HepG2 (cell line): ENCODE measurements around the gene RING1. TPM values are rescaled to one million over a fixed set of nuclear protein-coding genes. Genes with fewer than 3 reads are reported as not detected.

Source experiments
- ATAC-seq: fragments of 200-7000 bp; cut with Tn5 transposase; 3 replicates; pipeline ENCODE4 v1.9.1; 2020; ENCODE audit warnings: mild to moderate bottlenecking, moderate library complexity
- BruUV-seq: library from RNA; stranded (reverse); fragments of 400-500 nt; replicated peaks from 2 replicates; lab custom pipeline; 2021; lab: Mats Ljungman, UMichigan
- CTCF ChIA-PET: fragments of 300-600 bp; formaldehyde crosslinking; extraction: SDS; loops from one replicate; lab custom pipeline; 2021; ENCODE audit warnings: low total read pairs, inconsistent platforms, low intra/inter-chr PET ratio; lab: Yijun Ruan, JAX
- POLR2A ChIA-PET: fragments of 350-600 bp; sonication (Branson Sonifier 250); formaldehyde crosslinking; loops from one replicate; lab custom pipeline; 2020; ENCODE audit warnings: antibody characterized with exemption, inconsistent platforms; lab: Yijun Ruan, JAX
- DNase-seq: peaks from one replicate; pipeline ENCODE4 v3.0.0-alpha.2; 2015; ENCODE audit warnings: low spot score
- FAIRE-seq: peaks from 3 replicates; lab custom pipeline; 2011; peaks lifted over from hg19 to GRCh38; lab: Jason Lieb, UNC
- H2AFZ ChIP-seq: one replicate; pipeline ENCODE4 v1.6.1; 2011; ENCODE audit warnings: low read length, inconsistent platforms
- H3K27ac ChIP-seq: fragments of 300-600 bp; 3 replicates; pipeline ENCODE4 v1.8.0; 2011; ENCODE audit warnings: mixed run types, mild to moderate bottlenecking, mixed read lengths, low read length, inconsistent platforms; ENCODE audit not compliant: insufficient read depth; ENCODE audit errors: extremely low read length
- H3K27me3 ChIP-seq, 2 experiments: fragments of 200-600 bp in 1 of 2; 2 replicates in 1 of 2; 3 replicates in 1 of 2; pipeline versions ENCODE4 v1.6.0 to v1.8.0; 2011; ENCODE audit warnings: low read length in 2 of 2, mild to moderate bottlenecking in 2 of 2, moderate library complexity in 2 of 2, inconsistent platforms in 1 of 2; ENCODE audit not compliant: insufficient read depth in 2 of 2, control insufficient read depth in 1 of 2
- H3K36me3 ChIP-seq, 2 experiments: fragments of 200-600 bp in 1 of 2; replicated peaks in 1 of 2; 2 replicates in 1 of 2; 3 replicates in 1 of 2; pipeline versions ENCODE4 v1.5.1 to v1.8.0; 2011; ENCODE audit warnings: low read length in 2 of 2, inconsistent platforms in 1 of 2; ENCODE audit not compliant: insufficient read depth in 2 of 2, control insufficient read depth in 1 of 2
- H3K4me1 ChIP-seq: 2 replicates; pipeline ENCODE4 v1.5.1; 2012; ENCODE audit warnings: low read length, inconsistent platforms; ENCODE audit not compliant: insufficient read depth
- H3K4me2 ChIP-seq: 2 replicates; pipeline ENCODE4 v1.6.0; 2011; ENCODE audit warnings: low read depth, low read length, inconsistent platforms
- H3K4me3 ChIP-seq, 3 experiments: fragments of 200-600 bp in 1 of 3; sonication (generic), shearing (Covaris generic) in 1 of 3; replicated peaks in 1 of 3; 2 replicates each; pipeline ENCODE4 v1.5.1; 2011 to 2016; ENCODE audit warnings: low read length in 3 of 3, inconsistent platforms in 2 of 3, low read depth in 2 of 3, mild to moderate bottlenecking in 2 of 3, control low read depth in 1 of 3, mixed read lengths in 1 of 3; ENCODE audit not compliant: insufficient read depth in 1 of 3
- H3K79me2 ChIP-seq: one replicate; pipeline ENCODE4 v1.6.1; 2011; ENCODE audit warnings: low read length, inconsistent platforms; ENCODE audit not compliant: insufficient read depth
- H3K9ac ChIP-seq: 2 replicates; pipeline ENCODE4 v1.6.0; 2011; ENCODE audit warnings: mild to moderate bottlenecking, low read depth, low read length, inconsistent platforms; ENCODE audit not compliant: insufficient read depth
- H3K9me3 ChIP-seq: 2 replicates; pipeline ENCODE4 v1.5.1; 2012; ENCODE audit warnings: mild to moderate bottlenecking, low read length
- H4K20me1 ChIP-seq: 2 replicates; pipeline ENCODE4 v1.6.0; 2011; ENCODE audit warnings: inconsistent platforms, mild to moderate bottlenecking, low read length, moderate library complexity; ENCODE audit not compliant: insufficient read depth
- FOXP1 ChIP-seq, 2 experiments: fragments of 450-650 bp in 1 of 2; IDR thresholded peaks; 2 replicates each; pipeline ENCODE4 v1.6.1; 2017 to 2018; ENCODE audit warnings: antibody characterized with exemption in 1 of 2
- JARID2 ChIP-seq: sonication (generic); formaldehyde crosslinking; IDR thresholded peaks from 2 replicates; pipeline ENCODE4 v1.8.1; 2023; ENCODE audit warnings: missing genetic modification reagents, inconsistent platforms; ENCODE audit not compliant: insufficient replicate concordance
- NR2C2 ChIP-seq: sonication (generic); formaldehyde crosslinking; IDR thresholded peaks from 2 replicates; pipeline ENCODE4 v1.4.0; 2020; ENCODE audit warnings: missing genetic modification reagents, mild to moderate bottlenecking, moderate library complexity, borderline replicate concordance
- TBL1XR1 ChIP-seq: fragments of 150-350 bp; IDR thresholded peaks from 2 replicates; pipeline ENCODE4 v1.6.1; 2014; ENCODE audit warnings: borderline replicate concordance, low read length; ENCODE audit not compliant: partially characterized antibody
- ZNF878 ChIP-seq: sonication (generic); formaldehyde crosslinking; IDR thresholded peaks from 2 replicates; pipeline ENCODE4 v1.8.1; 2023; ENCODE audit warnings: mild to moderate bottlenecking, missing genetic modification reagents, moderate library complexity
- ZSCAN21 ChIP-seq: sonication (generic); formaldehyde crosslinking; IDR thresholded peaks from 2 replicates; pipeline ENCODE4 v1.8.0; 2022; ENCODE audit warnings: mild to moderate bottlenecking, missing genetic modification reagents, moderate library complexity, borderline replicate concordance
- ZSCAN30 ChIP-seq: sonication (generic); formaldehyde crosslinking; IDR thresholded peaks from 2 replicates; pipeline ENCODE4 v1.5.0; 2020; ENCODE audit warnings: mild to moderate bottlenecking, missing genetic modification reagents
- WGBS: methylation state at CpG from one replicate; pipeline ENCODE4 v1.1.6; 2017; ENCODE audit warnings: low lambda C conversion rate; 5-methylcytosine and 5-hydroxymethylcytosine counted together
- in situ Hi-C: cut with HindIII; loops from 2 replicates; pipeline ENCODE4 v1.10.0; 2017; ENCODE audit warnings: low pct_unique_long_range_greater_than_20kb; ENCODE audit not compliant: extremely low pct_ligation_motif_present
- intact Hi-C: fragments of 100-400 bp; cut with micrococcal nuclease; formaldehyde crosslinking; loops from one replicate; pipeline ENCODE4 v1.10.0; 2022; ENCODE audit not compliant: unreplicated experiment
- polyA plus RNA-seq, 8 experiments: library from polyadenylated mRNA; depleted of rRNA in 3 of 8; stranded (reverse) in 7 of 8; unstranded in 1 of 8; fragments of >200 nt; fragmentation: Illumina TruSeq in 4 of 8; extraction: Trizol in 4 of 8; gene quantifications; 2 replicates each; pipeline versions ENCODE4 v1.2.1 to v1.2.3, GENCODE V29; 2011 to 2016; ENCODE audit warnings: low read depth in 4 of 8, missing spikeins in 1 of 8, mixed read lengths in 1 of 8; ENCODE audit not compliant: insufficient read depth in 1 of 8
- total RNA-seq, 5 experiments: library from RNA; depleted of rRNA; stranded (reverse); fragments of >200 nt; fragmentation: Illumina TruSeq; extraction: Trizol; gene quantifications; 2 replicates each; pipeline ENCODE4 v1.2.3, GENCODE V29; 2016; ENCODE audit warnings: low read depth in 1 of 5
- TF ChIP-seq, protein P1 (sequence below): sonication (generic); formaldehyde crosslinking; IDR thresholded peaks from 2 replicates; pipeline ENCODE4 v1.4.0; 2020; ENCODE audit warnings: mild to moderate bottlenecking, missing genetic modification reagents
- TF ChIP-seq, protein P2 (sequence below): sonication (generic); formaldehyde crosslinking; IDR thresholded peaks from 2 replicates; pipeline ENCODE4 v1.4.0; 2020; ENCODE audit warnings: missing genetic modification reagents, mild to moderate bottlenecking, borderline replicate concordance
- TF ChIP-seq, protein P3 (sequence below): sonication (generic); formaldehyde crosslinking; IDR thresholded peaks from 2 replicates; pipeline ENCODE4 v1.5.1; 2020; ENCODE audit warnings: mild to moderate bottlenecking, missing genetic modification reagents, borderline replicate concordance

The RING1 gene
- total and polyA plus RNA-seq, 2 of the 13 experiments (the other 11 are each of a cell fraction or from before 2014, with no cell fraction given) = 23.9 to 33.6 TPM

DNA sequence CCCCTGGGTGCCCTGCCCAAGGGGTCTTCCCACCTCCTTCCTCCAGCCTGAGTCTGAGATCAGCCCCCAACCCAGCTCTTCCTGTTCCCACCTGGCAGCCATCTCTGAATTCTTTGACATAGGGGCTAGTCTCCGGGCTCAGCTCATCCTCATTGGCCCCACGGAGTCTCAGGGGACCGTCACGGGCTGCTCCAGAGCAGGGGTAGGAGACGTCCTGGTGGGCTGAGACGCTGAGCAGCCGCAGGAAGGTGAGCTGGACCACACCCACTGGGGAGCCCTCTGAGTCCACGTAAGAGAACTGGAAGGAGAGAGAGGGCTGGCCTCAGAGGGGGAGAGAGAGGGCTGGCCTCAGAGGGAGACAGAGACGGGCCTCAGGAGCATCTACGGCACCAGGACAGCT, 44.1 kb upstream of the RING1 start:
- WGBS = 32% methylated on average over 10 of the region's 10 CpGs
- POLR2A ChIA-PET = interaction anchor here (1.3 kb wide), 1 partner anchor 85 kb away, joined by 5 read pairs; no protein-coding TSS in a partner anchor
- H3K4me2 ChIP-seq = no peak overlapping the region
- in situ Hi-C loops = loop anchor here (5.0 to 10.0 kb wide), 2 partner anchors 83 to 149 kb away; no protein-coding TSS in a partner anchor
- no peaks in the 10 kb centered on the region for H3K79me2 ChIP-seq
- no peak overlapping the region for H3K9ac ChIP-seq
- DNase-seq (no peak), FAIRE-seq (no peak), ATAC-seq (no peak)
- peaks cover 6 to 20% of the 10 kb centered on the region in 2 experiments; a peak in 4 of 5 replicates for H3K27me3 ChIP-seq
- H3K4me3 ChIP-seq = no peak overlapping the region
- peaks cover 29% of the 10 kb centered on the region for H3K4me1 ChIP-seq
- CTCF ChIA-PET = no interaction called here
- H3K9me3 ChIP-seq = no peaks in the 10 kb centered on the region
- H4K20me1 ChIP-seq = no peaks in the 10 kb centered on the region
- H2AFZ ChIP-seq = no peak overlapping the region
- BruUV-seq = no TSS peak
- intact Hi-C loops = no loop called here
- no peaks in the 10 kb centered on the region for H3K36me3 ChIP-seq
- no peak overlapping the region for H3K27ac ChIP-seq
- TF ChIP-seq ZSCAN21 (CRISPR knock-in tag) (no peak), NR2C2 (CRISPR knock-in tag) (no peak), FOXP1 (IDR thresholded peaks at IDR 0.05) (no peak), FOXP1 (CRISPR knock-in tag; IDR thresholded peaks at IDR 0.05) (no peak), TBL1XR1 (no peak), JARID2 (no peak), ZSCAN30 (CRISPR knock-in tag) (no peak), ZNF878 (CRISPR knock-in tag) (no peak)
- TF ChIP-seq, protein P1, sequence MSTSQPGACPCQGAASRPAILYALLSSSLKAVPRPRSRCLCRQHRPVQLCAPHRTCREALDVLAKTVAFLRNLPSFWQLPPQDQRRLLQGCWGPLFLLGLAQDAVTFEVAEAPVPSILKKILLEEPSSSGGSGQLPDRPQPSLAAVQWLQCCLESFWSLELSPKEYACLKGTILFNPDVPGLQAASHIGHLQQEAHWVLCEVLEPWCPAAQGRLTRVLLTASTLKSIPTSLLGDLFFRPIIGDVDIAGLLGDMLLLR (CRISPR knock-in tag) = no peak
- TF ChIP-seq, protein P2, sequence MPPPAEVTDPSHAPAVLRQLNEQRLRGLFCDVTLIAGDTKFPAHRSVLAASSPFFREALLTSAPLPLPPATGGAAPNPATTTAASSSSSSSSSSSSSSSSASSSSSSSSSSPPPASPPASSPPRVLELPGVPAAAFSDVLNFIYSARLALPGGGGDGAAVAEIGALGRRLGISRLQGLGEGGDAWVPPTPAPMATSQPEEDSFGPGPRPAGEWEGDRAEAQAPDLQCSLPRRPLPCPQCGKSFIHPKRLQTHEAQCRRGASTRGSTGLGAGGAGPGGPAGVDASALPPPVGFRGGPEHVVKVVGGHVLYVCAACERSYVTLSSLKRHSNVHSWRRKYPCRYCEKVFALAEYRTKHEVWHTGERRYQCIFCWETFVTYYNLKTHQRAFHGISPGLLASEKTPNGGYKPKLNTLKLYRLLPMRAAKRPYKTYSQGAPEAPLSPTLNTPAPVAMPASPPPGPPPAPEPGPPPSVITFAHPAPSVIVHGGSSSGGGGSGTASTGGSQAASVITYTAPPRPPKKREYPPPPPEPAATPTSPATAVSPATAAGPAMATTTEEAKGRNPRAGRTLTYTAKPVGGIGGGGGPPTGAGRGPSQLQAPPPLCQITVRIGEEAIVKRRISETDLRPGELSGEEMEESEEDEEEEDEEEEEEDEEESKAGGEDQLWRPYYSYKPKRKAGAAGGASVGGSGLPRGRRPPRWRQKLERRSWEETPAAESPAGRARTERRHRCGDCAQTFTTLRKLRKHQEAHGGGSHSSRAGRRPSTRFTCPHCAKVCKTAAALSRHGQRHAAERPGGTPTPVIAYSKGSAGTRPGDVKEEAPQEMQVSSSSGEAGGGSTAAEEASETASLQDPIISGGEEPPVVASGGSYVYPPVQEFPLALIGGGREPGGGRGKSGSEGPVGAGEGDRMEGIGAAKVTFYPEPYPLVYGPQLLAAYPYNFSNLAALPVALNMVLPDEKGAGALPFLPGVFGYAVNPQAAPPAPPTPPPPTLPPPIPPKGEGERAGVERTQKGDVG (CRISPR knock-in tag) = no peak
- TF ChIP-seq, protein P3, sequence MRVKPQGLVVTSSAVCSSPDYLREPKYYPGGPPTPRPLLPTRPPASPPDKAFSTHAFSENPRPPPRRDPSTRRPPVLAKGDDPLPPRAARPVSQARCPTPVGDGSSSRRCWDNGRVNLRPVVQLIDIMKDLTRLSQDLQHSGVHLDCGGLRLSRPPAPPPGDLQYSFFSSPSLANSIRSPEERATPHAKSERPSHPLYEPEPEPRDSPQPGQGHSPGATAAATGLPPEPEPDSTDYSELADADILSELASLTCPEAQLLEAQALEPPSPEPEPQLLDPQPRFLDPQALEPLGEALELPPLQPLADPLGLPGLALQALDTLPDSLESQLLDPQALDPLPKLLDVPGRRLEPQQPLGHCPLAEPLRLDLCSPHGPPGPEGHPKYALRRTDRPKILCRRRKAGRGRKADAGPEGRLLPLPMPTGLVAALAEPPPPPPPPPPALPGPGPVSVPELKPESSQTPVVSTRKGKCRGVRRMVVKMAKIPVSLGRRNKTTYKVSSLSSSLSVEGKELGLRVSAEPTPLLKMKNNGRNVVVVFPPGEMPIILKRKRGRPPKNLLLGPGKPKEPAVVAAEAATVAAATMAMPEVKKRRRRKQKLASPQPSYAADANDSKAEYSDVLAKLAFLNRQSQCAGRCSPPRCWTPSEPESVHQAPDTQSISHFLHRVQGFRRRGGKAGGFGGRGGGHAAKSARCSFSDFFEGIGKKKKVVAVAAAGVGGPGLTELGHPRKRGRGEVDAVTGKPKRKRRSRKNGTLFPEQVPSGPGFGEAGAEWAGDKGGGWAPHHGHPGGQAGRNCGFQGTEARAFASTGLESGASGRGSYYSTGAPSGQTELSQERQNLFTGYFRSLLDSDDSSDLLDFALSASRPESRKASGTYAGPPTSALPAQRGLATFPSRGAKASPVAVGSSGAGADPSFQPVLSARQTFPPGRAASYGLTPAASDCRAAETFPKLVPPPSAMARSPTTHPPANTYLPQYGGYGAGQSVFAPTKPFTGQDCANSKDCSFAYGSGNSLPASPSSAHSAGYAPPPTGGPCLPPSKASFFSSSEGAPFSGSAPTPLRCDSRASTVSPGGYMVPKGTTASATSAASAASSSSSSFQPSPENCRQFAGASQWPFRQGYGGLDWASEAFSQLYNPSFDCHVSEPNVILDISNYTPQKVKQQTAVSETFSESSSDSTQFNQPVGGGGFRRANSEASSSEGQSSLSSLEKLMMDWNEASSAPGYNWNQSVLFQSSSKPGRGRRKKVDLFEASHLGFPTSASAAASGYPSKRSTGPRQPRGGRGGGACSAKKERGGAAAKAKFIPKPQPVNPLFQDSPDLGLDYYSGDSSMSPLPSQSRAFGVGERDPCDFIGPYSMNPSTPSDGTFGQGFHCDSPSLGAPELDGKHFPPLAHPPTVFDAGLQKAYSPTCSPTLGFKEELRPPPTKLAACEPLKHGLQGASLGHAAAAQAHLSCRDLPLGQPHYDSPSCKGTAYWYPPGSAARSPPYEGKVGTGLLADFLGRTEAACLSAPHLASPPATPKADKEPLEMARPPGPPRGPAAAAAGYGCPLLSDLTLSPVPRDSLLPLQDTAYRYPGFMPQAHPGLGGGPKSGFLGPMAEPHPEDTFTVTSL (CRISPR knock-in tag) = no peak
